ENCODE results near the gene ADORA2B.

Gene ADORA2B

GRCh38 chr17:15966879-15967248, 21.9 kb downstream of the ADORA2B start:
- Histone ChIP-seq H3K79me2 (ENCODE audit: control insufficient read depth, low read length) (no peaks in the 10 kb centered on the region), H3K9me3 (ENCODE audit: control insufficient read depth, insufficient read depth, low read length) (no peaks in the 10 kb centered on the region), H3K4me2 (ENCODE audit: low read length) (no peak overlapping the region), H3K27me3 (ENCODE audit: control insufficient read depth, low read length) (peaks cover 14% of the 10 kb centered on the region), H3K9me2 (replicated peaks; ENCODE audit: control insufficient read depth, low read length) (no peaks in the 10 kb centered on the region), H3K4me1 (ENCODE audit: control insufficient read depth, low read length) (no peaks in the 10 kb centered on the region), H3K4me3 (ENCODE audit: low read length) (no peak overlapping the region), H3K36me3 (ENCODE audit: control insufficient read depth, low read length) (no peaks in the 10 kb centered on the region), H3F3A (ENCODE audit: control insufficient read depth, insufficient read depth) (no peaks in the 10 kb centered on the region), H4K20me1 (ENCODE audit: control insufficient read depth, insufficient read depth, low read depth, low read length) (no peaks in the 10 kb centered on the region), H3K27ac (ENCODE audit: low read depth, low read length) (no peak overlapping the region)
- TF ChIP-seq, protein P1, sequence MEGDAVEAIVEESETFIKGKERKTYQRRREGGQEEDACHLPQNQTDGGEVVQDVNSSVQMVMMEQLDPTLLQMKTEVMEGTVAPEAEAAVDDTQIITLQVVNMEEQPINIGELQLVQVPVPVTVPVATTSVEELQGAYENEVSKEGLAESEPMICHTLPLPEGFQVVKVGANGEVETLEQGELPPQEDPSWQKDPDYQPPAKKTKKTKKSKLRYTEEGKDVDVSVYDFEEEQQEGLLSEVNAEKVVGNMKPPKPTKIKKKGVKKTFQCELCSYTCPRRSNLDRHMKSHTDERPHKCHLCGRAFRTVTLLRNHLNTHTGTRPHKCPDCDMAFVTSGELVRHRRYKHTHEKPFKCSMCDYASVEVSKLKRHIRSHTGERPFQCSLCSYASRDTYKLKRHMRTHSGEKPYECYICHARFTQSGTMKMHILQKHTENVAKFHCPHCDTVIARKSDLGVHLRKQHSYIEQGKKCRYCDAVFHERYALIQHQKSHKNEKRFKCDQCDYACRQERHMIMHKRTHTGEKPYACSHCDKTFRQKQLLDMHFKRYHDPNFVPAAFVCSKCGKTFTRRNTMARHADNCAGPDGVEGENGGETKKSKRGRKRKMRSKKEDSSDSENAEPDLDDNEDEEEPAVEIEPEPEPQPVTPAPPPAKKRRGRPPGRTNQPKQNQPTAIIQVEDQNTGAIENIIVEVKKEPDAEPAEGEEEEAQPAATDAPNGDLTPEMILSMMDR (IDR thresholded peaks at IDR 0.05; ENCODE audit: low read depth, low read length, poor library complexity, severe bottlenecking) = no peak
- no peak for TF ChIP-seq EZH2phosphoT487 (IDR thresholded peaks at IDR 0.05; ENCODE audit: borderline replicate concordance, low read length)

DNA sequence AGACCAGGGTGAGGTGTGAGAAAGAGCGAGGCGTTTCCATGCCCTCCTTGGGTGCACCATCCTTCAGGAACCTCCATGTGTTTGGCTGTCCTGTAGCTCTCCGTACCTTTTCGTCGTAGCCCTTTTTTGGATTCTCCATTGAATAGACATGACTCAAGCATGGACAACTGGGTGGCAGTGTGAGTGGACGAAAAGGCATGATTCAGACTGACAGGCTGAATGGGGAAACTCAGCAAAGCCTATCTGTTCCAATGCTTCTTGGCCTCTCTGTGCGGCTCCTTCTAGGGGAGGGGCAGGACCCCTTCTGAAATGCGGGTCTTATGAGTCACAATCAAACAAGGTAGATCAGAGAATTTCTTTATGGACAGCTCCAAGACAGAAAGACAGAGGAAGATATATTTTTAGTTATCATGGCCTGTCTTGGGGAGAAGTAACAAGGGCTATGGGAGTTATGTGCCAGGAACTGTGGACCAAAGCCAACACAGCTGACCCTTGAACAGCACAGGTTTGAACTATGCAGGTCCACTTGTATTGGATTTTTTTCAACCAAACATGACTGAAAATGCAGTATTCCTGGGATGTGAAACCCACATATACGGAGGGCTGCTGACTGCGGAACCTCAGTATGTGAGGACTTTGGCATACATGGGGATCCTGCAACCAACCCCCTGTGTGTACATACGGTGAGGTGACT, 22.9 kb downstream of the ADORA2B start:
- H3K4me2 ChIP-seq (ENCODE audit: low read length) = no peak overlapping the region
- H3F3A ChIP-seq (ENCODE audit: control insufficient read depth, insufficient read depth) = no peaks in the 10 kb centered on the region
- H3K9me2 ChIP-seq (replicated peaks; ENCODE audit: control insufficient read depth, low read length) = no peaks in the 10 kb centered on the region
- no peaks in the 10 kb centered on the region for H3K79me2 ChIP-seq (ENCODE audit: control insufficient read depth, low read length)
- H3K4me3 ChIP-seq (ENCODE audit: low read length) = no peak overlapping the region
- H3K27me3 ChIP-seq (ENCODE audit: control insufficient read depth, low read length) = peaks cover 14% of the 10 kb centered on the region
- H3K36me3 ChIP-seq (ENCODE audit: control insufficient read depth, low read length) = no peaks in the 10 kb centered on the region
- no peak for TF ChIP-seq EZH2phosphoT487 (IDR thresholded peaks at IDR 0.05; ENCODE audit: borderline replicate concordance, low read length)
- TF ChIP-seq, protein P1 (IDR thresholded peaks at IDR 0.05; ENCODE audit: low read depth, low read length, poor library complexity, severe bottlenecking) = no peak
- H4K20me1 ChIP-seq (ENCODE audit: control insufficient read depth, insufficient read depth, low read depth, low read length) = no peaks in the 10 kb centered on the region
- no peak overlapping the region for H3K27ac ChIP-seq (ENCODE audit: low read depth, low read length)
- no peaks in the 10 kb centered on the region for H3K4me1 ChIP-seq (ENCODE audit: control insufficient read depth, low read length)
- no peaks in the 10 kb centered on the region for H3K9me3 ChIP-seq (ENCODE audit: control insufficient read depth, insufficient read depth, low read length)

- Histone ChIP-seq H3K27ac (ENCODE audit: low read depth, low read length) (no peak overlapping the region), H3K27me3 (ENCODE audit: control insufficient read depth, low read length) (peaks cover 14% of the 10 kb centered on the region), H4K20me1 (ENCODE audit: control insufficient read depth, insufficient read depth, low read depth, low read length) (no peaks in the 10 kb centered on the region), H3K79me2 (ENCODE audit: control insufficient read depth, low read length) (no peaks in the 10 kb centered on the region), H3K4me1 (ENCODE audit: control insufficient read depth, low read length) (no peaks in the 10 kb centered on the region), H3K4me3 (ENCODE audit: low read length) (no peak overlapping the region), H3K36me3 (ENCODE audit: control insufficient read depth, low read length) (no peaks in the 10 kb centered on the region), H3K9me2 (replicated peaks; ENCODE audit: control insufficient read depth, low read length) (no peaks in the 10 kb centered on the region), H3K9me3 (ENCODE audit: control insufficient read depth, insufficient read depth, low read length) (no peaks in the 10 kb centered on the region), H3F3A (ENCODE audit: control insufficient read depth, insufficient read depth) (no peaks in the 10 kb centered on the region), H3K4me2 (ENCODE audit: low read length) (no peak overlapping the region)
- TF ChIP-seq, protein P1 (IDR thresholded peaks at IDR 0.05; ENCODE audit: low read depth, low read length, poor library complexity, severe bottlenecking) = no peak
- no peak for TF ChIP-seq EZH2phosphoT487 (IDR thresholded peaks at IDR 0.05; ENCODE audit: borderline replicate concordance, low read length)
Measured at GRCh38 chr17:15969463-15969862, 24.5 kb downstream of the ADORA2B start.
